GM21786 (cell line): ENCODE data around the gene EEF1A2.
"Not testable (repeated sequence)": the region's sequence is repeated elsewhere in the genome, so short reads cannot be mapped to it uniquely, and the experiment has no call there.

Source experiments
- ATAC-seq: cut with Tn5 transposase; IDR thresholded peaks from one replicate; pipeline ENCODE4 v1.9.1; 2021; ENCODE audit not compliant: unreplicated experiment

The EEF1A2 gene

GRCh38 chr20:63488315-63489251 is 10.3 kb downstream of the EEF1A2 start:
- ATAC-seq: no peak

GRCh38 chr20:63487781-63488241 is 11.1 kb downstream of the EEF1A2 start:
- no peak for ATAC-seq

- ATAC-seq: no peak
Measured at GRCh38 chr20:63487116-63487764, 11.6 kb downstream of the EEF1A2 start.

- no peak for ATAC-seq
Measured at GRCh38 chr20:63486300-63486855, 12.5 kb downstream of the EEF1A2 start.

- ATAC-seq: no peak
Measured at GRCh38 chr20:63484651-63485403, 14.1 kb downstream of the EEF1A2 start.

- no peak for ATAC-seq
Measured at GRCh38 chr20:63484236-63484635, 14.6 kb downstream of the EEF1A2 start.

- ATAC-seq: no peak
Measured at GRCh38 chr20:63483834-63484233, 15.0 kb downstream of the EEF1A2 start.

GRCh38 chr20:63482021-63482587 is 16.8 kb downstream of the EEF1A2 start:
- ATAC-seq: no peak

- ATAC-seq: no peak
Measured at GRCh38 chr20:63481503-63481902, 17.4 kb downstream of the EEF1A2 start.

GRCh38 chr20:63479695-63480419 is 19.0 kb downstream of the EEF1A2 start:
- ATAC-seq: not testable (repeated sequence)

- ATAC-seq: no peak
Measured at GRCh38 chr20:63478346-63479302, 20.3 kb downstream of the EEF1A2 start.

GRCh38 chr20:63477944-63478343 is 20.9 kb downstream of the EEF1A2 start:
- ATAC-seq: no peak

GRCh38 chr20:63477061-63477616 is 21.7 kb downstream of the EEF1A2 start:
- ATAC-seq: no peak

GRCh38 chr20:63475209-63475608 is 23.7 kb downstream of the EEF1A2 start:
- no peak for ATAC-seq

GRCh38 chr20:63473555-63474449 is 25.1 kb downstream of the EEF1A2 start:
- no peak for ATAC-seq

- no peak for ATAC-seq
Measured at GRCh38 chr20:63472862-63473390, 26.0 kb downstream of the EEF1A2 start.
